Measurements from ENCODE around the gene SSH2. TPM values are rescaled to one million over a fixed set of nuclear protein-coding genes. Genes with fewer than 3 reads are reported as not detected.

SSH2 gene
- total RNA-seq, 4 donors from 2014 or later, result 14.7 to 33.6 (median 22.2) TPM

GRCh38 chr17:29924786-29925185 is 5.2 kb downstream of the SSH2 start:
- TF ChIP-seq, protein P1, sequence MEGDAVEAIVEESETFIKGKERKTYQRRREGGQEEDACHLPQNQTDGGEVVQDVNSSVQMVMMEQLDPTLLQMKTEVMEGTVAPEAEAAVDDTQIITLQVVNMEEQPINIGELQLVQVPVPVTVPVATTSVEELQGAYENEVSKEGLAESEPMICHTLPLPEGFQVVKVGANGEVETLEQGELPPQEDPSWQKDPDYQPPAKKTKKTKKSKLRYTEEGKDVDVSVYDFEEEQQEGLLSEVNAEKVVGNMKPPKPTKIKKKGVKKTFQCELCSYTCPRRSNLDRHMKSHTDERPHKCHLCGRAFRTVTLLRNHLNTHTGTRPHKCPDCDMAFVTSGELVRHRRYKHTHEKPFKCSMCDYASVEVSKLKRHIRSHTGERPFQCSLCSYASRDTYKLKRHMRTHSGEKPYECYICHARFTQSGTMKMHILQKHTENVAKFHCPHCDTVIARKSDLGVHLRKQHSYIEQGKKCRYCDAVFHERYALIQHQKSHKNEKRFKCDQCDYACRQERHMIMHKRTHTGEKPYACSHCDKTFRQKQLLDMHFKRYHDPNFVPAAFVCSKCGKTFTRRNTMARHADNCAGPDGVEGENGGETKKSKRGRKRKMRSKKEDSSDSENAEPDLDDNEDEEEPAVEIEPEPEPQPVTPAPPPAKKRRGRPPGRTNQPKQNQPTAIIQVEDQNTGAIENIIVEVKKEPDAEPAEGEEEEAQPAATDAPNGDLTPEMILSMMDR (IDR thresholded peaks at IDR 0.05), result no peak
- no peak for TF ChIP-seq POLR2A (IDR thresholded peaks at IDR 0.05)
- TF ChIP-seq EP300 (IDR thresholded peaks at IDR 0.05), result no peak
- TF ChIP-seq POLR2AphosphoS5 (IDR thresholded peaks at IDR 0.05), result no peak
- Histone ChIP-seq H3K27me3 (no peaks in the 10 kb centered on the region), H3K9me3 (no peaks in the 10 kb centered on the region), H3K4me3 (no peak overlapping the region), H3K4me1 (peaks cover 19% of the 10 kb centered on the region), H3K36me3 (no peaks in the 10 kb centered on the region), H3K27ac (no peak overlapping the region)
- WGBS, result 97% methylated on average over 1 of the region's 1 CpG
- DNase-seq (ENCODE audit: low spot score in 2 of 2), result no peak

GRCh38 chr17:29918922-29919856 is 10.8 kb downstream of the SSH2 start:
- Histone ChIP-seq H3K27ac (no peak overlapping the region), H3K9me3 (no peaks in the 10 kb centered on the region)
- 66% methylated on average over 3 of the region's 3 CpGs for WGBS

DNA sequence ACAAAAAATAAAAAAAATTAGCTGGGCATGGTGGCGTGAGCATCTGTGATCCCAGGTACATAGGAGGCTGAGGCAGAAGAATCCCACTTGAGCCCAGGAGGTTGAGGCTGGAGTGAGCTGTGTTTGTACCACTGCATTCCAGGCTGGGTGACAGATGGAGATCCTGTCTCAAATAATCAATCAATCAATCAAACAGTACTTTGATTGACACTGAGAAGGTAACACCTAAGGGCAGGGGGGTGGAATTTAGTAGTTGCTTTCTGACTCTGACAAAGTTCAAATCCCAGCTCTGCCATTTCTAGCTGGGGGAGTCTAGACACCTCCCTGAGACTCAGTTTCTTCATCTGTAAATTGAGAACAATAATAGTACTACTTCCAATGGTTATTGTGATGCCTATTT is 12.0 kb downstream of the SSH2 start:
- H3K27ac ChIP-seq, result no peak overlapping the region
- TF ChIP-seq, protein P1 (IDR thresholded peaks at IDR 0.05), result no peak
- TF ChIP-seq POLR2AphosphoS5 (IDR thresholded peaks at IDR 0.05), result no peak
- 100% methylated on average over 1 of the region's 1 CpG for WGBS
- no peak overlapping the region for H3K4me3 ChIP-seq
- no peaks in the 10 kb centered on the region for H3K36me3 ChIP-seq
- no peak for DNase-seq (ENCODE audit: low spot score in 2 of 2)
- H3K4me1 ChIP-seq, result no peaks in the 10 kb centered on the region
- H3K9me3 ChIP-seq, result no peaks in the 10 kb centered on the region
- H3K27me3 ChIP-seq, result no peaks in the 10 kb centered on the region

More at GRCh38 chr17:29918922-29919856, 10.8 kb downstream of the SSH2 start:
- Histone ChIP-seq H3K4me3 (no peak overlapping the region), H3K36me3 (no peaks in the 10 kb centered on the region), H3K4me1 (no peaks in the 10 kb centered on the region), H3K27me3 (no peaks in the 10 kb centered on the region)
- no peak for DNase-seq (ENCODE audit: low spot score in 2 of 2)
- TF ChIP-seq, protein P1 (IDR thresholded peaks at IDR 0.05), result no peak
- TF ChIP-seq POLR2AphosphoS5 (IDR thresholded peaks at IDR 0.05) (no peak), EP300 (IDR thresholded peaks at IDR 0.05) (no peak), POLR2A (IDR thresholded peaks at IDR 0.05) (no peak)

GRCh38 chr17:29914819-29915537 is 15.1 kb downstream of the SSH2 start:
- DNase-seq (ENCODE audit: low spot score in 2 of 2), result no peak
- 81% methylated on average over 2 of the region's 2 CpGs for WGBS
- no peaks in the 10 kb centered on the region for H3K4me1 ChIP-seq
- no peak for TF ChIP-seq EP300 (IDR thresholded peaks at IDR 0.05)
- TF ChIP-seq POLR2AphosphoS5 (IDR thresholded peaks at IDR 0.05), result no peak
- no peak for TF ChIP-seq POLR2A (IDR thresholded peaks at IDR 0.05)
- TF ChIP-seq, protein P1 (IDR thresholded peaks at IDR 0.05), result no peak
- H3K36me3 ChIP-seq, result no peaks in the 10 kb centered on the region
- H3K27me3 ChIP-seq, result no peaks in the 10 kb centered on the region
- H3K27ac ChIP-seq, result no peak overlapping the region
- no peaks in the 10 kb centered on the region for H3K9me3 ChIP-seq
- no peak overlapping the region for H3K4me3 ChIP-seq

DNA sequence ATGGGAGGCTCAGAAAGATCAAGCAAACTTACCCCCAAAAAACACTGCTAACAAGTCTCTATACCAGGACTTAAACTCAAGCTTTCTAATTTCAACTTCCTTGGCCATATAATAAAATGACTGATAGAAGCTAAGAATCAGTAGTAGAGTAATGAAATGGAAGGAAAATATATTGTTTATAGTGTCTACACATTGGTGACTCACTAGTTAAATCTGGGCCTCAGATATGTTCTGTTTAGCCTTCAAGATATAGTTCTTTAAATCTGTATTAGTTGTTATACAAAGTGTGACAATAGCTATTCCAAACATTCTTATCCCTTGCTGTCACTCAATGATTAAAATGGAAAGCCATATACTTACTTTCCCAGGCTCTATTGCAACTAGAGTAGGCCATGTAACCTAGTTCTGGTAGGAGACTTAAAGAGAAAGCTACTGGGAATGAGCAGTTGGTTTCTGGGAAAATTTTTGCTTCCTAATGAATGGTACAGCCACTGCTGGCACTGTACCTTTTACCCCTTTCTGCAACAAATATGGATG is 18.3 kb downstream of the SSH2 start:
- no peak overlapping the region for H3K27ac ChIP-seq
- DNase-seq (ENCODE audit: low spot score in 2 of 2), result no peak
- no peaks in the 10 kb centered on the region for H3K9me3 ChIP-seq

More for the DNA sequence above, 18.3 kb downstream of the SSH2 start:
- no peak for TF ChIP-seq POLR2A (IDR thresholded peaks at IDR 0.05)
- TF ChIP-seq POLR2AphosphoS5 (IDR thresholded peaks at IDR 0.05), result no peak
- TF ChIP-seq EP300 (IDR thresholded peaks at IDR 0.05), result no peak
- TF ChIP-seq, protein P1 (IDR thresholded peaks at IDR 0.05), result no peak
- Histone ChIP-seq H3K4me3 (no peak overlapping the region), H3K36me3 (no peaks in the 10 kb centered on the region), H3K4me1 (no peaks in the 10 kb centered on the region), H3K27me3 (no peaks in the 10 kb centered on the region)
